SJSA1 (cell line): Measurements from ENCODE around the gene KIAA1671. TPM values are rescaled to one million over a fixed set of nuclear protein-coding genes. Genes with fewer than 3 reads are reported as not detected.

ENCODE experiments used
- DNase-seq, 2 experiments: peaks; one replicate each; pipeline ENCODE4 v3.0.0-alpha.2; 2015 to 2020; ENCODE audit warnings: low spot score in 2 of 2, low read depth in 1 of 2
- H3K27ac ChIP-seq: fragments of 250-450 bp; sonication (Bioruptor Pico); 2 replicates; pipeline ENCODE4 v1.5.1; 2020; ENCODE audit warnings: mild to moderate bottlenecking, moderate library complexity
- H3K27me3 ChIP-seq: fragments of 250-450 bp; sonication (Bioruptor Pico); replicated peaks from 2 replicates; pipeline ENCODE4 v1.5.1; 2020; ENCODE audit warnings: mild to moderate bottlenecking, moderate library complexity
- H3K36me3 ChIP-seq: fragments of 250-450 bp; sonication (Bioruptor Pico); 2 replicates; pipeline ENCODE4 v1.5.1; 2020; ENCODE audit warnings: mild to moderate bottlenecking
- H3K4me1 ChIP-seq: fragments of 250-450 bp; sonication (Bioruptor Pico); replicated peaks from 2 replicates; pipeline ENCODE4 v1.6.1; 2021; ENCODE audit warnings: mild to moderate bottlenecking
- H3K4me3 ChIP-seq: fragments of 250-450 bp; sonication (Bioruptor Pico); 2 replicates; pipeline ENCODE4 v1.5.1; 2020; ENCODE audit warnings: mild to moderate bottlenecking
- H3K9me3 ChIP-seq: fragments of 250-450 bp; sonication (Bioruptor Pico); replicated peaks from 2 replicates; pipeline ENCODE4 v1.5.1; 2020; ENCODE audit warnings: mild to moderate bottlenecking
- total RNA-seq: library from RNA; depleted of rRNA; stranded (reverse); fragments of >200 nt; shearing (Covaris generic); gene quantifications from 2 replicates; pipeline ENCODE4 v1.2.3, GENCODE V29; 2014

The KIAA1671 gene
- total RNA-seq, 1 experiment from 2014 or later, result 0.03 TPM

- 0 out of 2 replicates have a peak, but pooled peaks cover 3% of the 10 kb centered on the region for H3K27me3 ChIP-seq
These were observed 254.5 kb downstream of the KIAA1671 start for GRCh38 chr22:25206998-25207397.

GRCh38 chr22:25207553-25208157 is 255.1 kb downstream of the KIAA1671 start:
- no peaks in the 10 kb centered on the region for H3K9me3 ChIP-seq
- no peak overlapping the region for H3K4me3 ChIP-seq
- no peak overlapping the region for H3K27ac ChIP-seq
- H3K36me3 ChIP-seq, result no peaks in the 10 kb centered on the region
- H3K27me3 ChIP-seq, result 0 out of 2 replicates have a peak, but pooled peaks cover 3% of the 10 kb centered on the region
- H3K4me1 ChIP-seq, result no peaks in the 10 kb centered on the region
- DNase-seq, result no peak

More at GRCh38 chr22:25206998-25207397, 254.5 kb downstream of the KIAA1671 start:
- H3K4me3 ChIP-seq, result no peak overlapping the region
- no peak overlapping the region for H3K27ac ChIP-seq
- DNase-seq, result no peak
- no peaks in the 10 kb centered on the region for H3K36me3 ChIP-seq
- H3K4me1 ChIP-seq, result no peaks in the 10 kb centered on the region
- no peaks in the 10 kb centered on the region for H3K9me3 ChIP-seq

- Histone ChIP-seq H3K9me3 (no peaks in the 10 kb centered on the region), H3K27me3 (0 out of 2 replicates have a peak, but pooled peaks cover 3% of the 10 kb centered on the region), H3K4me3 (no peak overlapping the region), H3K27ac (no peak overlapping the region), H3K36me3 (no peaks in the 10 kb centered on the region), H3K4me1 (no peaks in the 10 kb centered on the region)
- no peak for DNase-seq
These were observed 255.8 kb downstream of the KIAA1671 start for GRCh38 chr22:25208328-25208727.

- no peaks in the 10 kb centered on the region for H3K36me3 ChIP-seq
- no peak for DNase-seq
- no peaks in the 10 kb centered on the region for H3K9me3 ChIP-seq
- H3K27me3 ChIP-seq, result 0 out of 2 replicates have a peak, but pooled peaks cover 3% of the 10 kb centered on the region
- no peak overlapping the region for H3K4me3 ChIP-seq
- no peaks in the 10 kb centered on the region for H3K4me1 ChIP-seq
- no peak overlapping the region for H3K27ac ChIP-seq
These were observed 256.4 kb downstream of the KIAA1671 start for GRCh38 chr22:25208743-25209505.

GRCh38 chr22:25210793-25211192 is 258.3 kb downstream of the KIAA1671 start:
- Histone ChIP-seq H3K9me3 (no peaks in the 10 kb centered on the region), H3K36me3 (no peaks in the 10 kb centered on the region), H3K27me3 (peaks cover under 1% of the 10 kb centered on the region; the same call in 1 of the 2 replicates), H3K4me1 (no peaks in the 10 kb centered on the region), H3K4me3 (no peak overlapping the region), H3K27ac (no peak overlapping the region)
- DNase-seq, result no peak

GRCh38 chr22:25212337-25212736 is 259.8 kb downstream of the KIAA1671 start:
- DNase-seq, result no peak
- H3K27ac ChIP-seq, result no peak overlapping the region

GRCh38 chr22:25213221-25213620 is 260.7 kb downstream of the KIAA1671 start:
- H3K4me3 ChIP-seq, result no peak overlapping the region
- H3K27ac ChIP-seq, result no peak overlapping the region
- peaks cover 8% of the 10 kb centered on the region for H3K27me3 ChIP-seq
- H3K9me3 ChIP-seq, result no peaks in the 10 kb centered on the region
- no peaks in the 10 kb centered on the region for H3K4me1 ChIP-seq
- no peak for DNase-seq
- H3K36me3 ChIP-seq, result no peaks in the 10 kb centered on the region

More at GRCh38 chr22:25212337-25212736, 259.8 kb downstream of the KIAA1671 start:
- no peaks in the 10 kb centered on the region for H3K4me1 ChIP-seq
- peaks cover 8% of the 10 kb centered on the region for H3K27me3 ChIP-seq
- no peaks in the 10 kb centered on the region for H3K9me3 ChIP-seq
- no peaks in the 10 kb centered on the region for H3K36me3 ChIP-seq
- no peak overlapping the region for H3K4me3 ChIP-seq

GRCh38 chr22:25216230-25216629 is 263.7 kb downstream of the KIAA1671 start:
- no peaks in the 10 kb centered on the region for H3K9me3 ChIP-seq
- H3K27me3 ChIP-seq, result peaks cover 20% of the 10 kb centered on the region
- H3K4me1 ChIP-seq, result no peaks in the 10 kb centered on the region
- no peaks in the 10 kb centered on the region for H3K36me3 ChIP-seq
- no peak for DNase-seq
- H3K4me3 ChIP-seq, result no peak overlapping the region
- no peak overlapping the region for H3K27ac ChIP-seq

GRCh38 chr22:25219211-25219689 is 266.7 kb downstream of the KIAA1671 start, which contains the start of gene CRYBB2:
TSS of gene CRYBB2 (plus strand) at chr22:25219639. CDS start at chr22:25221430, 1,791 bp downstream.
- Histone ChIP-seq H3K27me3 (peaks cover 22% of the 10 kb centered on the region), H3K36me3 (no peaks in the 10 kb centered on the region), H3K9me3 (no peaks in the 10 kb centered on the region), H3K27ac (no peak within 1 kb of the TSS), H3K4me1 (no peaks in the 10 kb centered on the region), H3K4me3 (no peak within 1 kb of the TSS)
- no peak for DNase-seq

- Histone ChIP-seq H3K27me3 (peaks cover 22% of the 10 kb centered on the region), H3K4me1 (no peaks in the 10 kb centered on the region), H3K27ac (no peak overlapping the region), H3K36me3 (no peaks in the 10 kb centered on the region), H3K4me3 (no peak overlapping the region), H3K9me3 (no peaks in the 10 kb centered on the region)
- no peak for DNase-seq
These were observed 267.5 kb downstream of the KIAA1671 start for GRCh38 chr22:25219948-25220442.

GRCh38 chr22:25221790-25222189 is 269.3 kb downstream of the KIAA1671 start:
- H3K27me3 ChIP-seq, result peaks cover 15% of the 10 kb centered on the region; the same call in 1 of the 2 replicates

GRCh38 chr22:25223269-25223850 is 270.8 kb downstream of the KIAA1671 start:
- Histone ChIP-seq H3K9me3 (no peaks in the 10 kb centered on the region), H3K27me3 (peaks cover 15% of the 10 kb centered on the region; the same call in 1 of the 2 replicates), H3K4me3 (no peak overlapping the region), H3K27ac (no peak overlapping the region), H3K36me3 (no peaks in the 10 kb centered on the region), H3K4me1 (no peaks in the 10 kb centered on the region)
- DNase-seq, result no peak

More at GRCh38 chr22:25221790-25222189, 269.3 kb downstream of the KIAA1671 start:
- no peak for DNase-seq
- Histone ChIP-seq H3K27ac (no peak overlapping the region), H3K4me3 (no peak overlapping the region), H3K9me3 (no peaks in the 10 kb centered on the region), H3K4me1 (no peaks in the 10 kb centered on the region), H3K36me3 (no peaks in the 10 kb centered on the region)

GRCh38 chr22:25228822-25229221 is 276.3 kb downstream of the KIAA1671 start:
- DNase-seq, result no peak
- no peaks in the 10 kb centered on the region for H3K9me3 ChIP-seq
- no peak overlapping the region for H3K4me3 ChIP-seq
- H3K27ac ChIP-seq, result no peak overlapping the region
- no peaks in the 10 kb centered on the region for H3K36me3 ChIP-seq
- H3K27me3 ChIP-seq, result no peaks in the 10 kb centered on the region
- no peaks in the 10 kb centered on the region for H3K4me1 ChIP-seq
